GM12892 (cell line): ENCODE measurements around the gene CBARP.

Experiments used
- POLR2A ChIP-seq: IDR thresholded peaks from 2 replicates; pipeline ENCODE4 v1.6.1; 2011; ENCODE audit warnings: low read depth, low read length, control low read depth
- POLR2AphosphoS5 ChIP-seq: IDR thresholded peaks from 2 replicates; pipeline ENCODE4 v1.6.1; 2011; ENCODE audit warnings: low read depth, low read length, control low read depth
- TAF1 ChIP-seq: IDR thresholded peaks from 2 replicates; pipeline ENCODE4 v1.6.1; 2011; ENCODE audit warnings: low read depth, mild to moderate bottlenecking, control low read depth, low read length, borderline replicate concordance

DNA sequence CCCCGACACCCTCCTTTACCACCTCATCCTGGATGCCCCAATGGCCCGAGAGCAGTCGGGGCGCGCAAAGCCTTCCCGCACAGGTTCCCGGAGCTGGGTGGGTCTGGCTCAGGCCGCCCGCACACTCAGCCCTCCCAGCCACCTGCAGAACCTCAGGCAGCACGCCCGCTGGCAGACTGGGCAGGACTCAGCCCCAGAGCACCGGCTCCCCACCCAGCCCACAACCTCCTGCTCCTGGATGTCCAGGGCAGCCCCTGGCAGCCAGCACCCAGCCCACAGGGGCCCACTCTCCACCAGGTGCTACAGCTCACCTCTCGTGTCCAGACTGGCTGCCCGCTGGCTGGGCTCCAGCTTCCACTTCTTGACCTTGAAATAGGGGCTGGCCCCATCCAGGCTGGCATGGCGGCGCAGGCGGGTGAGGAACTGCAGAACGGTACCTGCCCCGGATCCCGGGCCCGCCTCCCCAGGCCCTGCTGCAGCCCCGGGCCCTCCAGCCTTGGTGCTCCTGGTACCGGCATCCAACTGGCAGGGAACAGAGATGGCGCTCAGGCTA is 4.6 kb downstream of the CBARP start:
- no peak for TF ChIP-seq POLR2AphosphoS5
- TF ChIP-seq POLR2A = no peak
- TF ChIP-seq TAF1 = no peak
